ENCODE results near the gene INS. TPM values are rescaled to one million over a fixed set of nuclear protein-coding genes. Genes with fewer than 3 reads are reported as not detected.

Gene INS
- total and polyA plus RNA-seq, 2 of the 4 experiments (the other 2 are of a cell fraction), result not detected

- H2AK9ac ChIP-seq (replicated peaks; ENCODE audit: low read depth, low read length, poor library complexity), result no peak overlapping the region
- H3K9me1 ChIP-seq (ENCODE audit: insufficient read depth, low read length), result no peaks in the 10 kb centered on the region
- TF ChIP-seq, protein P1, sequence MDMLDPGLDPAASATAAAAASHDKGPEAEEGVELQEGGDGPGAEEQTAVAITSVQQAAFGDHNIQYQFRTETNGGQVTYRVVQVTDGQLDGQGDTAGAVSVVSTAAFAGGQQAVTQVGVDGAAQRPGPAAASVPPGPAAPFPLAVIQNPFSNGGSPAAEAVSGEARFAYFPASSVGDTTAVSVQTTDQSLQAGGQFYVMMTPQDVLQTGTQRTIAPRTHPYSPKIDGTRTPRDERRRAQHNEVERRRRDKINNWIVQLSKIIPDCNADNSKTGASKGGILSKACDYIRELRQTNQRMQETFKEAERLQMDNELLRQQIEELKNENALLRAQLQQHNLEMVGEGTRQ (IDR thresholded peaks at IDR 0.05; ENCODE audit: low read depth, low read length), result no peak
- TF ChIP-seq RFX5 (IDR thresholded peaks at IDR 0.05; ENCODE audit: low read depth, low read length), result no peak
- TF ChIP-seq, protein P2, sequence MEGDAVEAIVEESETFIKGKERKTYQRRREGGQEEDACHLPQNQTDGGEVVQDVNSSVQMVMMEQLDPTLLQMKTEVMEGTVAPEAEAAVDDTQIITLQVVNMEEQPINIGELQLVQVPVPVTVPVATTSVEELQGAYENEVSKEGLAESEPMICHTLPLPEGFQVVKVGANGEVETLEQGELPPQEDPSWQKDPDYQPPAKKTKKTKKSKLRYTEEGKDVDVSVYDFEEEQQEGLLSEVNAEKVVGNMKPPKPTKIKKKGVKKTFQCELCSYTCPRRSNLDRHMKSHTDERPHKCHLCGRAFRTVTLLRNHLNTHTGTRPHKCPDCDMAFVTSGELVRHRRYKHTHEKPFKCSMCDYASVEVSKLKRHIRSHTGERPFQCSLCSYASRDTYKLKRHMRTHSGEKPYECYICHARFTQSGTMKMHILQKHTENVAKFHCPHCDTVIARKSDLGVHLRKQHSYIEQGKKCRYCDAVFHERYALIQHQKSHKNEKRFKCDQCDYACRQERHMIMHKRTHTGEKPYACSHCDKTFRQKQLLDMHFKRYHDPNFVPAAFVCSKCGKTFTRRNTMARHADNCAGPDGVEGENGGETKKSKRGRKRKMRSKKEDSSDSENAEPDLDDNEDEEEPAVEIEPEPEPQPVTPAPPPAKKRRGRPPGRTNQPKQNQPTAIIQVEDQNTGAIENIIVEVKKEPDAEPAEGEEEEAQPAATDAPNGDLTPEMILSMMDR (conservative IDR thresholded peaks at IDR 0.05; ENCODE audit: low read depth, low read length), result no peak
- no peak for TF ChIP-seq MAZ (IDR thresholded peaks at IDR 0.05; ENCODE audit: borderline replicate concordance, low read depth, low read length)
- TF ChIP-seq POLR2A (IDR thresholded peaks at IDR 0.05; ENCODE audit: low read depth, low read length), result no peak
- TF ChIP-seq, protein P3, sequence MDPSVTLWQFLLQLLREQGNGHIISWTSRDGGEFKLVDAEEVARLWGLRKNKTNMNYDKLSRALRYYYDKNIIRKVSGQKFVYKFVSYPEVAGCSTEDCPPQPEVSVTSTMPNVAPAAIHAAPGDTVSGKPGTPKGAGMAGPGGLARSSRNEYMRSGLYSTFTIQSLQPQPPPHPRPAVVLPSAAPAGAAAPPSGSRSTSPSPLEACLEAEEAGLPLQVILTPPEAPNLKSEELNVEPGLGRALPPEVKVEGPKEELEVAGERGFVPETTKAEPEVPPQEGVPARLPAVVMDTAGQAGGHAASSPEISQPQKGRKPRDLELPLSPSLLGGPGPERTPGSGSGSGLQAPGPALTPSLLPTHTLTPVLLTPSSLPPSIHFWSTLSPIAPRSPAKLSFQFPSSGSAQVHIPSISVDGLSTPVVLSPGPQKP (IDR thresholded peaks at IDR 0.05; ENCODE audit: borderline replicate concordance, low read depth, low read length), result no peak
- no peak for TF ChIP-seq MAFK (IDR thresholded peaks at IDR 0.05; ENCODE audit: low read depth, low read length)
- TF ChIP-seq SMC3 (IDR thresholded peaks at IDR 0.05; ENCODE audit: low read depth, low read length), result no peak
- no peak for TF ChIP-seq RAD21 (IDR thresholded peaks at IDR 0.05; ENCODE audit: low read length)
- TF ChIP-seq NFE2L2 (IDR thresholded peaks at IDR 0.05; ENCODE audit: low read depth, low read length), result no peak
- H3K4me3 ChIP-seq (ENCODE audit: insufficient read depth, low read depth, low read length), result no peak overlapping the region
- H3K9ac ChIP-seq (ENCODE audit: low read depth, low read length), result no peak overlapping the region
- no peak overlapping the region for H4K8ac ChIP-seq (ENCODE audit: low read depth in 2 of 2, low read length in 2 of 2)
- no peak overlapping the region for H2AK5ac ChIP-seq (ENCODE audit: low read depth, low read length)
- no peak overlapping the region for H2BK15ac ChIP-seq (ENCODE audit: low read depth, low read length)
- 71% methylated on average over 22 of the region's 26 CpGs; no CpG with 5 or more reads in 1 of the 2 experiments for WGBS, 2 experiments (ENCODE audit: extremely low coverage in 2 of 2, insufficient read length in 1 of 2)
- H2BK5ac ChIP-seq (ENCODE audit: low read depth, low read length, poor library complexity, severe bottlenecking), result no peak overlapping the region
- no peak overlapping the region for H3K56ac ChIP-seq (ENCODE audit: extremely low read depth, insufficient read depth, low read length)
- H4K91ac ChIP-seq (ENCODE audit: insufficient read depth, low read depth, low read length), result no peak overlapping the region
- CTCF ChIA-PET, result interaction anchor here (0.6 kb wide), 2 partner anchors 51 to 338 kb away, joined by 3 read pairs; no protein-coding TSS in a partner anchor
- H3K27me3 ChIP-seq (ENCODE audit: control insufficient read depth, insufficient read depth, low read length), result peaks cover 34% of the 10 kb centered on the region
- no peaks in the 10 kb centered on the region for H4K20me1 ChIP-seq (ENCODE audit: insufficient read depth, low read length)
- no peaks in the 10 kb centered on the region for H3K79me1 ChIP-seq (ENCODE audit: low read depth in 1 of 2, low read length in 2 of 2)
- DNase-seq (no peak), ATAC-seq (ENCODE audit: low read depth) (no peak)
- dilution Hi-C loops (cut with HindIII; ENCODE audit: low sequenced_read_pairs, unreplicated experiment) (no loop called here), intact Hi-C loops (cut with micrococcal nuclease) (loop anchor here (10.0 kb wide), 1 partner anchor 702 kb away; no protein-coding TSS in a partner anchor), in situ Hi-C loops (cut with MboI; ENCODE audit: low sequenced_read_pairs) (loop anchor here (25.0 kb wide), 1 partner anchor 694 kb away; the partner anchor contains the start of gene CDKN1C)
- no peaks in the 10 kb centered on the region for H3K4me1 ChIP-seq (ENCODE audit: control insufficient read depth, insufficient read depth, low read length)
- no TSS peak for BruUV-seq (replicated peaks)
- POLR2A ChIA-PET (ENCODE audit: unreplicated experiment), result no interaction called here
- no peaks in the 10 kb centered on the region for H3K9me3 ChIP-seq (ENCODE audit: control insufficient read depth, insufficient read depth, low read length)
- H3K18ac ChIP-seq (ENCODE audit: low read depth, low read length), result no peak overlapping the region
- H2BK20ac ChIP-seq (ENCODE audit: low read depth, low read length), result no peak overlapping the region
- H4K5ac ChIP-seq (ENCODE audit: low read depth, low read length), result no peak overlapping the region
- H3K4ac ChIP-seq (ENCODE audit: low read depth, low read length), result no peak overlapping the region
- H3K27ac ChIP-seq (ENCODE audit: insufficient read depth, low read length), result no peak overlapping the region
- H3K36me3 ChIP-seq (ENCODE audit: control insufficient read depth, insufficient read depth, low read length), result no peaks in the 10 kb centered on the region
- H3K4me2 ChIP-seq (ENCODE audit: low read depth, low read length), result no peak overlapping the region
- peak overlapping the region; percentile 11 for H2AFZ ChIP-seq (replicated peaks; ENCODE audit: low read length, poor library complexity)
- H2BK120ac ChIP-seq (ENCODE audit: low read depth, low read length), result no peak overlapping the region
- no peak overlapping the region for H3K14ac ChIP-seq (replicated peaks; ENCODE audit: low read depth, low read length)
- no peak overlapping the region for H3K23ac ChIP-seq (ENCODE audit: low read depth, low read length)
Observed at GRCh38 chr11:2193099-2193887, 32.3 kb upstream of the INS start.

All from IMR-90 (cell line).